Measurements from ENCODE around the gene CDC27.
A peak's percentile ranks its signal among the peaks of the same experiment; 100 is the strongest.
"Not testable (repeated sequence)": the region's sequence is repeated elsewhere in the genome, so short reads cannot be mapped to it uniquely, and the experiment has no call there.

CDC27 gene

GRCh38 chr17:47117386-47117785, 71.7 kb downstream of the CDC27 start:
- Histone ChIP-seq H3K4me1 (ENCODE audit: control insufficient read depth, insufficient read depth, low read length) (peaks cover 7% of the 10 kb centered on the region), H3K9ac (ENCODE audit: low read depth, low read length) (no peak overlapping the region), H3K4me3 (ENCODE audit: low read depth, low read length) (no peak overlapping the region), H3K36me3 (ENCODE audit: control insufficient read depth, insufficient read depth, low read length) (no peaks in the 10 kb centered on the region), H3K9me3 (ENCODE audit: control insufficient read depth, insufficient read depth, low read length) (no peaks in the 10 kb centered on the region), H3K27me3 (ENCODE audit: control insufficient read depth, insufficient read depth, low read length) (no peaks in the 10 kb centered on the region)

GRCh38 chr17:47106130-47106529, 83.0 kb downstream of the CDC27 start:
- Histone ChIP-seq H3K9me3 (ENCODE audit: control insufficient read depth, insufficient read depth, low read length) (no peaks in the 10 kb centered on the region), H3K36me3 (ENCODE audit: control insufficient read depth, insufficient read depth, low read length) (no peaks in the 10 kb centered on the region), H3K4me3 (ENCODE audit: low read depth, low read length) (no peak overlapping the region), H3K27me3 (ENCODE audit: control insufficient read depth, insufficient read depth, low read length) (no peaks in the 10 kb centered on the region), H3K9ac (ENCODE audit: low read depth, low read length) (no peak overlapping the region), H3K4me1 (ENCODE audit: control insufficient read depth, insufficient read depth, low read length) (no peaks in the 10 kb centered on the region)

GRCh38 chr17:47105246-47105645, 83.8 kb downstream of the CDC27 start:
- H3K4me3 ChIP-seq (ENCODE audit: low read depth, low read length); H3K9ac ChIP-seq (ENCODE audit: low read depth, low read length); H3K4me1 ChIP-seq (ENCODE audit: control insufficient read depth, insufficient read depth, low read length); H3K9me3 ChIP-seq (ENCODE audit: control insufficient read depth, insufficient read depth, low read length); H3K36me3 ChIP-seq (ENCODE audit: control insufficient read depth, insufficient read depth, low read length); H3K27me3 ChIP-seq (ENCODE audit: control insufficient read depth, insufficient read depth, low read length): not testable (repeated sequence)

- no peaks in the 10 kb centered on the region for H3K4me1 ChIP-seq (ENCODE audit: control insufficient read depth, insufficient read depth, low read length)
- no peak overlapping the region for H3K4me3 ChIP-seq (ENCODE audit: low read depth, low read length)
- no peak overlapping the region for H3K9ac ChIP-seq (ENCODE audit: low read depth, low read length)
- peaks cover 2% of the 10 kb centered on the region for H3K36me3 ChIP-seq (ENCODE audit: control insufficient read depth, insufficient read depth, low read length)
- no peaks in the 10 kb centered on the region for H3K9me3 ChIP-seq (ENCODE audit: control insufficient read depth, insufficient read depth, low read length)
- no peaks in the 10 kb centered on the region for H3K27me3 ChIP-seq (ENCODE audit: control insufficient read depth, insufficient read depth, low read length)
Measured at GRCh38 chr17:47102914-47103313, 86.2 kb downstream of the CDC27 start.

- Histone ChIP-seq H3K27me3 (ENCODE audit: control insufficient read depth, insufficient read depth, low read length) (no peaks in the 10 kb centered on the region), H3K9ac (ENCODE audit: low read depth, low read length) (no peak overlapping the region), H3K9me3 (ENCODE audit: control insufficient read depth, insufficient read depth, low read length) (no peaks in the 10 kb centered on the region), H3K4me3 (ENCODE audit: low read depth, low read length) (peak overlapping the region; percentile 75), H3K4me1 (ENCODE audit: control insufficient read depth, insufficient read depth, low read length) (no peaks in the 10 kb centered on the region), H3K36me3 (ENCODE audit: control insufficient read depth, insufficient read depth, low read length) (peaks cover 2% of the 10 kb centered on the region)
Measured at GRCh38 chr17:47099987-47100711, 88.9 kb downstream of the CDC27 start.

- no peaks in the 10 kb centered on the region for H3K4me1 ChIP-seq (ENCODE audit: control insufficient read depth, insufficient read depth, low read length)
- no peak overlapping the region for H3K9ac ChIP-seq (ENCODE audit: low read depth, low read length)
- H3K9me3 ChIP-seq (ENCODE audit: control insufficient read depth, insufficient read depth, low read length): no peaks in the 10 kb centered on the region
- H3K4me3 ChIP-seq (ENCODE audit: low read depth, low read length): peak overlapping the region; percentile 75
- H3K36me3 ChIP-seq (ENCODE audit: control insufficient read depth, insufficient read depth, low read length): peaks cover 2% of the 10 kb centered on the region
- H3K27me3 ChIP-seq (ENCODE audit: control insufficient read depth, insufficient read depth, low read length): no peaks in the 10 kb centered on the region
Measured at GRCh38 chr17:47099451-47099986, 89.6 kb downstream of the CDC27 start.

GRCh38 chr17:47096343-47096742, 92.8 kb downstream of the CDC27 start:
- Histone ChIP-seq H3K4me1 (ENCODE audit: control insufficient read depth, insufficient read depth, low read length) (no peaks in the 10 kb centered on the region), H3K9ac (ENCODE audit: low read depth, low read length) (no peak overlapping the region), H3K27me3 (ENCODE audit: control insufficient read depth, insufficient read depth, low read length) (no peaks in the 10 kb centered on the region), H3K36me3 (ENCODE audit: control insufficient read depth, insufficient read depth, low read length) (peaks cover 2% of the 10 kb centered on the region), H3K9me3 (ENCODE audit: control insufficient read depth, insufficient read depth, low read length) (no peaks in the 10 kb centered on the region), H3K4me3 (ENCODE audit: low read depth, low read length) (no peak overlapping the region)

GRCh38 chr17:47095268-47095667, 93.8 kb downstream of the CDC27 start:
- no peaks in the 10 kb centered on the region for H3K9me3 ChIP-seq (ENCODE audit: control insufficient read depth, insufficient read depth, low read length)
- peaks cover 2% of the 10 kb centered on the region for H3K36me3 ChIP-seq (ENCODE audit: control insufficient read depth, insufficient read depth, low read length)
- no peaks in the 10 kb centered on the region for H3K4me1 ChIP-seq (ENCODE audit: control insufficient read depth, insufficient read depth, low read length)
- H3K9ac ChIP-seq (ENCODE audit: low read depth, low read length): no peak overlapping the region
- no peak overlapping the region for H3K4me3 ChIP-seq (ENCODE audit: low read depth, low read length)
- H3K27me3 ChIP-seq (ENCODE audit: control insufficient read depth, insufficient read depth, low read length): no peaks in the 10 kb centered on the region

GRCh38 chr17:47087093-47087492, 102.0 kb downstream of the CDC27 start:
- Histone ChIP-seq H3K4me3 (ENCODE audit: low read depth, low read length) (no peak overlapping the region), H3K9me3 (ENCODE audit: control insufficient read depth, insufficient read depth, low read length) (no peaks in the 10 kb centered on the region), H3K9ac (ENCODE audit: low read depth, low read length) (no peak overlapping the region), H3K36me3 (ENCODE audit: control insufficient read depth, insufficient read depth, low read length) (no peaks in the 10 kb centered on the region), H3K27me3 (ENCODE audit: control insufficient read depth, insufficient read depth, low read length) (no peaks in the 10 kb centered on the region), H3K4me1 (ENCODE audit: control insufficient read depth, insufficient read depth, low read length) (no peaks in the 10 kb centered on the region)

GRCh38 chr17:47085736-47086135, 103.4 kb downstream of the CDC27 start:
- Histone ChIP-seq H3K4me1 (ENCODE audit: control insufficient read depth, insufficient read depth, low read length) (no peaks in the 10 kb centered on the region), H3K9me3 (ENCODE audit: control insufficient read depth, insufficient read depth, low read length) (no peaks in the 10 kb centered on the region), H3K27me3 (ENCODE audit: control insufficient read depth, insufficient read depth, low read length) (no peaks in the 10 kb centered on the region), H3K36me3 (ENCODE audit: control insufficient read depth, insufficient read depth, low read length) (no peaks in the 10 kb centered on the region), H3K9ac (ENCODE audit: low read depth, low read length) (no peak overlapping the region), H3K4me3 (ENCODE audit: low read depth, low read length) (no peak overlapping the region)

- Histone ChIP-seq H3K4me1 (ENCODE audit: control insufficient read depth, insufficient read depth, low read length) (no peaks in the 10 kb centered on the region), H3K9me3 (ENCODE audit: control insufficient read depth, insufficient read depth, low read length) (no peaks in the 10 kb centered on the region), H3K27me3 (ENCODE audit: control insufficient read depth, insufficient read depth, low read length) (no peaks in the 10 kb centered on the region), H3K4me3 (ENCODE audit: low read depth, low read length) (no peak overlapping the region), H3K36me3 (ENCODE audit: control insufficient read depth, insufficient read depth, low read length) (no peaks in the 10 kb centered on the region), H3K9ac (ENCODE audit: low read depth, low read length) (no peak overlapping the region)
Measured at GRCh38 chr17:47078801-47079200, 110.3 kb downstream of the CDC27 start.

GRCh38 chr17:47077576-47077975, 111.5 kb downstream of the CDC27 start:
- no peaks in the 10 kb centered on the region for H3K4me1 ChIP-seq (ENCODE audit: control insufficient read depth, insufficient read depth, low read length)
- no peaks in the 10 kb centered on the region for H3K27me3 ChIP-seq (ENCODE audit: control insufficient read depth, insufficient read depth, low read length)
- no peaks in the 10 kb centered on the region for H3K9me3 ChIP-seq (ENCODE audit: control insufficient read depth, insufficient read depth, low read length)
- no peaks in the 10 kb centered on the region for H3K36me3 ChIP-seq (ENCODE audit: control insufficient read depth, insufficient read depth, low read length)
- no peak overlapping the region for H3K9ac ChIP-seq (ENCODE audit: low read depth, low read length)
- no peak overlapping the region for H3K4me3 ChIP-seq (ENCODE audit: low read depth, low read length)

All from iPS-15b (cell line).